ENCODE measurements around the gene EGFL6. TPM values are rescaled to one million over a fixed set of nuclear protein-coding genes. Genes with fewer than 3 reads are reported as not detected.
"Not testable (repeated sequence)": the region's sequence is repeated elsewhere in the genome, so short reads cannot be mapped to it uniquely, and the experiment has no call there.

The EGFL6 gene
- total RNA-seq, 1 donor from 2014 or later, result not detected

GRCh38 chrX:13645464-13646153 is 76.2 kb downstream of the EGFL6 start:
- Mint-ChIP-seq H3K27me3 (ENCODE audit: low read depth) (no peaks in the 10 kb centered on the region), H3K4me1 (ENCODE audit: low read depth) (peaks cover 21% of the 10 kb centered on the region), H3K9me3 (ENCODE audit: low read depth) (no peaks in the 10 kb centered on the region), H3K36me3 (ENCODE audit: low read depth) (no peaks in the 10 kb centered on the region), H3K4me3 (ENCODE audit: unreplicated experiment) (no peak overlapping the region), H3K27ac (ENCODE audit: unreplicated experiment) (peak overlapping the region; percentile 65)
- DNase-seq (ENCODE audit: low spot score), result no peak
- TF ChIP-seq CTCF (IDR thresholded peaks at IDR 0.05), result no peak

- H3K4me1 Mint-ChIP-seq (ENCODE audit: low read depth), result peaks cover 21% of the 10 kb centered on the region
- peak overlapping the region; percentile 65 for H3K27ac Mint-ChIP-seq (ENCODE audit: unreplicated experiment)
- H3K4me3 Mint-ChIP-seq (ENCODE audit: unreplicated experiment), result no peak overlapping the region
- no peaks in the 10 kb centered on the region for H3K27me3 Mint-ChIP-seq (ENCODE audit: low read depth)
- DNase-seq (ENCODE audit: low spot score), result no peak
- H3K36me3 Mint-ChIP-seq (ENCODE audit: low read depth), result no peaks in the 10 kb centered on the region
- TF ChIP-seq CTCF (IDR thresholded peaks at IDR 0.05), result peak; percentile 83
- no peaks in the 10 kb centered on the region for H3K9me3 Mint-ChIP-seq (ENCODE audit: low read depth)
These were observed 76.8 kb downstream of the EGFL6 start for GRCh38 chrX:13646154-13646549.

- no peaks in the 10 kb centered on the region for H3K9me3 Mint-ChIP-seq (ENCODE audit: low read depth)
- peaks cover 26% of the 10 kb centered on the region for H3K4me1 Mint-ChIP-seq (ENCODE audit: low read depth)
- peak overlapping the region; percentile 58 for H3K27ac Mint-ChIP-seq (ENCODE audit: unreplicated experiment)
- no peaks in the 10 kb centered on the region for H3K36me3 Mint-ChIP-seq (ENCODE audit: low read depth)
- no peak for DNase-seq (ENCODE audit: low spot score)
- H3K4me3 Mint-ChIP-seq (ENCODE audit: unreplicated experiment), result no peak overlapping the region
- no peaks in the 10 kb centered on the region for H3K27me3 Mint-ChIP-seq (ENCODE audit: low read depth)
- TF ChIP-seq CTCF (IDR thresholded peaks at IDR 0.05), result no peak
These were observed 78.4 kb downstream of the EGFL6 start for GRCh38 chrX:13647709-13648212.

GRCh38 chrX:13648336-13648735 is 78.9 kb downstream of the EGFL6 start:
- H3K36me3 Mint-ChIP-seq (ENCODE audit: low read depth); DNase-seq (ENCODE audit: low spot score); H3K27ac Mint-ChIP-seq (ENCODE audit: unreplicated experiment); H3K27me3 Mint-ChIP-seq (ENCODE audit: low read depth); H3K4me3 Mint-ChIP-seq (ENCODE audit: unreplicated experiment); H3K9me3 Mint-ChIP-seq (ENCODE audit: low read depth): not testable (repeated sequence)
- H3K4me1 Mint-ChIP-seq (ENCODE audit: low read depth), result peaks cover 26% of the 10 kb centered on the region

GRCh38 chrX:13649838-13650237 is 80.4 kb downstream of the EGFL6 start:
- Mint-ChIP-seq H3K9me3 (ENCODE audit: low read depth) (no peaks in the 10 kb centered on the region), H3K27me3 (ENCODE audit: low read depth) (no peaks in the 10 kb centered on the region), H3K4me3 (ENCODE audit: unreplicated experiment) (no peak overlapping the region), H3K27ac (ENCODE audit: unreplicated experiment) (peak overlapping the region; percentile 91), H3K4me1 (ENCODE audit: low read depth) (peaks cover 26% of the 10 kb centered on the region), H3K36me3 (ENCODE audit: low read depth) (no peaks in the 10 kb centered on the region)
- TF ChIP-seq CTCF (IDR thresholded peaks at IDR 0.05), result no peak
- no peak for DNase-seq (ENCODE audit: low spot score)

- H3K9me3 Mint-ChIP-seq (ENCODE audit: low read depth), result no peaks in the 10 kb centered on the region
- H3K27ac Mint-ChIP-seq (ENCODE audit: unreplicated experiment), result peak overlapping the region; percentile 5
- H3K4me1 Mint-ChIP-seq (ENCODE audit: low read depth), result peaks cover 26% of the 10 kb centered on the region
- no peak overlapping the region for H3K4me3 Mint-ChIP-seq (ENCODE audit: unreplicated experiment)
- H3K36me3 Mint-ChIP-seq (ENCODE audit: low read depth), result no peaks in the 10 kb centered on the region
- TF ChIP-seq CTCF (IDR thresholded peaks at IDR 0.05), result no peak
- no peaks in the 10 kb centered on the region for H3K27me3 Mint-ChIP-seq (ENCODE audit: low read depth)
- DNase-seq (ENCODE audit: low spot score), result no peak
These were observed 80.9 kb downstream of the EGFL6 start for GRCh38 chrX:13650318-13650717.
